Right atrium auricular region (tissue), 2 donors: ENCODE data around the gene SYCP1. TPM values are rescaled to one million over a fixed set of nuclear protein-coding genes. Genes with fewer than 3 reads are reported as not detected.

Experiments
- DNase-seq: peaks from one replicate; pipeline ENCODE4 v3.0.0-alpha.2; 2019; ENCODE audit warnings: low spot score
- H3K27ac ChIP-seq, 2 donors: fragments of 200-600 bp; sonication (generic); 1 replicate in 1 of 2; 2 replicates in 1 of 2; pipeline ENCODE4 v1.5.1; 2016 to 2019
- H3K27me3 ChIP-seq, 2 donors: fragments of 200-600 bp; sonication (generic); one replicate each; pipeline versions ENCODE4 v1.5.1 to v1.6.0; 2017 to 2019
- H3K36me3 ChIP-seq: fragments of 200-600 bp; sonication (generic); one replicate; pipeline ENCODE4 v1.5.1; 2016
- H3K4me1 ChIP-seq, 2 donors: fragments of 200-600 bp; sonication (generic); one replicate each; pipeline versions ENCODE4 v1.5.1 to v1.6.0; 2017 to 2019
- H3K4me3 ChIP-seq, 2 donors: fragments of 200-600 bp; sonication (generic); 1 replicate in 1 of 2; 2 replicates in 1 of 2; pipeline ENCODE4 v1.5.1; 2017 to 2019; ENCODE audit warnings: mild to moderate bottlenecking in 1 of 2, moderate library complexity in 1 of 2
- H3K9me3 ChIP-seq, 2 donors: fragments of 200-600 bp; sonication (generic); one replicate each; pipeline ENCODE4 v1.5.1; 2019
- total RNA-seq, 2 donors: library from RNA; depleted of rRNA; stranded (reverse); fragments of >200 nt; gene quantifications; one replicate each; pipeline ENCODE4 v1.1.0, GENCODE V29; 2016
- TF ChIP-seq, protein P1 (sequence below), 2 donors: fragments of 200-600 bp; sonication (generic); IDR thresholded peaks; one replicate each; pipeline ENCODE4 v1.5.1; 2019; ENCODE audit warnings: antibody characterized with exemption in 2 of 2

The SYCP1 gene
- total RNA-seq, 2 donors from 2014 or later, result not detected

GRCh38 chr1:114831276-114831994, 23.2 kb upstream of the SYCP1 start:
- no peak for DNase-seq
- Histone ChIP-seq H3K4me3 (no peak overlapping the region), H3K4me1 (no peaks in the 10 kb centered on the region), H3K36me3 (no peaks in the 10 kb centered on the region), H3K27ac (no peak overlapping the region), H3K9me3 (no peaks in the 10 kb centered on the region), H3K27me3 (no peaks in the 10 kb centered on the region)
- TF ChIP-seq, protein P1, sequence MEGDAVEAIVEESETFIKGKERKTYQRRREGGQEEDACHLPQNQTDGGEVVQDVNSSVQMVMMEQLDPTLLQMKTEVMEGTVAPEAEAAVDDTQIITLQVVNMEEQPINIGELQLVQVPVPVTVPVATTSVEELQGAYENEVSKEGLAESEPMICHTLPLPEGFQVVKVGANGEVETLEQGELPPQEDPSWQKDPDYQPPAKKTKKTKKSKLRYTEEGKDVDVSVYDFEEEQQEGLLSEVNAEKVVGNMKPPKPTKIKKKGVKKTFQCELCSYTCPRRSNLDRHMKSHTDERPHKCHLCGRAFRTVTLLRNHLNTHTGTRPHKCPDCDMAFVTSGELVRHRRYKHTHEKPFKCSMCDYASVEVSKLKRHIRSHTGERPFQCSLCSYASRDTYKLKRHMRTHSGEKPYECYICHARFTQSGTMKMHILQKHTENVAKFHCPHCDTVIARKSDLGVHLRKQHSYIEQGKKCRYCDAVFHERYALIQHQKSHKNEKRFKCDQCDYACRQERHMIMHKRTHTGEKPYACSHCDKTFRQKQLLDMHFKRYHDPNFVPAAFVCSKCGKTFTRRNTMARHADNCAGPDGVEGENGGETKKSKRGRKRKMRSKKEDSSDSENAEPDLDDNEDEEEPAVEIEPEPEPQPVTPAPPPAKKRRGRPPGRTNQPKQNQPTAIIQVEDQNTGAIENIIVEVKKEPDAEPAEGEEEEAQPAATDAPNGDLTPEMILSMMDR (IDR thresholded peaks at IDR 0.05), result no peak

- no peak for DNase-seq
- Histone ChIP-seq H3K36me3 (no peaks in the 10 kb centered on the region), H3K27ac (no peak overlapping the region), H3K9me3 (no peaks in the 10 kb centered on the region), H3K4me3 (no peak overlapping the region), H3K4me1 (no peaks in the 10 kb centered on the region), H3K27me3 (no peaks in the 10 kb centered on the region)
- TF ChIP-seq, protein P1 (IDR thresholded peaks at IDR 0.05), result no peak
These were observed 22.6 kb upstream of the SYCP1 start for GRCh38 chr1:114832057-114832456.

GRCh38 chr1:114833421-114833820, 21.2 kb upstream of the SYCP1 start:
- Histone ChIP-seq H3K27ac (no peak overlapping the region), H3K4me3 (no peak overlapping the region), H3K4me1 (no peaks in the 10 kb centered on the region), H3K36me3 (no peaks in the 10 kb centered on the region), H3K27me3 (no peaks in the 10 kb centered on the region), H3K9me3 (no peaks in the 10 kb centered on the region)
- DNase-seq, result no peak
- TF ChIP-seq, protein P1 (IDR thresholded peaks at IDR 0.05), result no peak

DNA sequence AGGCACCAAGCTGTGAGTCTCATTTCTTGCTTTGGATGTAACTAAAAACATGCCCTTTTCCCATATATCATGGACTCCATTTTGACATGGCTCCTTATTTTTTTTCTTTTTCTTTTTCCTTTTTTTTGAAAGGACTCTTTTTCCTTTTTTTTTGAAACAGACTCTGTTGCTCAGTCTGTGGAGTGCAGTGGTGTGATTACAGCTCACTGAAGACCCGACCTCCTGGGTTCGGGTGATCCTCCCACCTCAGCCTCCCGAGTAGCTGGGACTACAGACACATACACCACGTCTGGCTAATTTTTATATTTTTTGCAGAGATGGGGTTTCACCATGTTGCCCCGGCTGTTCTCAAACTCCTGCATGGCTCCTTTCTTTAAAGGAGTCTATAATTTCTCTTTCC, 10.4 kb upstream of the SYCP1 start:
- Histone ChIP-seq H3K4me3 (no peak overlapping the region), H3K27me3 (peaks cover 0 to 4% of the 10 kb centered on the region in 2 donors), H3K36me3 (no peaks in the 10 kb centered on the region), H3K9me3 (no peaks in the 10 kb centered on the region), H3K4me1 (no peaks in the 10 kb centered on the region), H3K27ac (no peak overlapping the region)
- DNase-seq, result no peak
- TF ChIP-seq, protein P1 (IDR thresholded peaks at IDR 0.05), result no peak

- Histone ChIP-seq H3K9me3 (peaks cover 0 to 7% of the 10 kb centered on the region in 2 donors), H3K27ac (no peak overlapping the region), H3K36me3 (no peaks in the 10 kb centered on the region), H3K4me3 (no peak overlapping the region), H3K4me1 (peaks cover 0 to 7% of the 10 kb centered on the region in 2 donors), H3K27me3 (peaks cover 0 to 6% of the 10 kb centered on the region in 2 donors)
- no peak for DNase-seq
- TF ChIP-seq, protein P1 (IDR thresholded peaks at IDR 0.05), result no peak
These were observed 1.1 kb upstream of the SYCP1 start for GRCh38 chr1:114853584-114853983.

DNA sequence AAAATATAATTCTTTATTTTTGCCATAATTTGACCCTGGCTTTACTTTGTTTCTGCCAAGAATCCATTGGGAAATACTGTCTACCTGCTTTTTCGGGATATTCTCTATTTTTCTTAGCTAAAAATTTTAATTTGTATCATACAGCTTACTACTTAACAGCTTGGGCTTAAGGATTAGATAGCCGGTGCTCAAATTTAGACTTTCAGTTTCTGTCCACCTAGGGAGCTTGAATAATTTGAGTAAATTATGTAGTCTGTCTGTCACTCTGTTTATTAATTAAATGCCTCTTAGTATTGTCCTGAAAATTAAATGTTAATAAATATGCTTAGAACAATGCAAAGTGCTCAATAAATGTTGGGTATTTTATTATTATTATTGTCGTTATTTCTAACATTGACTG, 6.7 kb downstream of the SYCP1 start:
- no peaks in the 10 kb centered on the region for H3K36me3 ChIP-seq
- H3K9me3 ChIP-seq, result no peaks in the 10 kb centered on the region
- DNase-seq, result no peak
- no peak overlapping the region for H3K4me3 ChIP-seq
- H3K27me3 ChIP-seq, result no peaks in the 10 kb centered on the region
- TF ChIP-seq, protein P1 (IDR thresholded peaks at IDR 0.05), result no peak
- H3K27ac ChIP-seq, result no peak overlapping the region
- H3K4me1 ChIP-seq, result no peaks in the 10 kb centered on the region
